H1 (cell line): ENCODE data around the gene INTS1.

ENCODE experiments used
- CHD2 ChIP-seq: IDR thresholded peaks from 2 replicates; pipeline ENCODE4 v1.6.1; 2012; ENCODE audit warnings: low read length, improper control_type of control experiment
- CHD7 ChIP-seq: fragments of 300-600 bp; sonication (generic); IDR thresholded peaks from 2 replicates; pipeline ENCODE4 v1.7.1; 2012; ENCODE audit warnings: low read length, moderate library complexity, mild to moderate bottlenecking, inconsistent platforms; ENCODE audit not compliant: insufficient replicate concordance
- CTCF ChIP-seq, 3 experiments: IDR thresholded peaks; 1 replicate in 2 of 3; 2 replicates in 1 of 3; pipeline versions ENCODE4 v1.5.1 to v1.6.1; 2011; ENCODE audit warnings: low read length in 3 of 3, mild to moderate bottlenecking in 3 of 3, inconsistent platforms in 2 of 3, low read depth in 1 of 3, moderate library complexity in 1 of 3; ENCODE audit not compliant: insufficient read depth in 1 of 3; ENCODE audit errors: control extremely low read depth in 1 of 3
- EZH2 ChIP-seq: fragments of 200-600 bp; sonication (generic); IDR thresholded peaks from 2 replicates; pipeline ENCODE4 v1.7.1; 2012; ENCODE audit warnings: low read depth, mild to moderate bottlenecking, moderate library complexity, low read length, inconsistent platforms; ENCODE audit not compliant: severe bottlenecking
- POU5F1 ChIP-seq: IDR thresholded peaks from 2 replicates; pipeline ENCODE4 v1.6.1; 2011; ENCODE audit warnings: low read depth, mild to moderate bottlenecking, low read length, moderate library complexity
- RXRA ChIP-seq: IDR thresholded peaks from 2 replicates; pipeline ENCODE4 v1.6.1; 2011; ENCODE audit warnings: low read depth, mild to moderate bottlenecking, low read length, moderate library complexity; ENCODE audit not compliant: insufficient read depth
- SRF ChIP-seq: IDR thresholded peaks from 2 replicates; pipeline ENCODE4 v1.6.1; 2011; ENCODE audit warnings: mild to moderate bottlenecking, low read depth, low read length, moderate library complexity
- TBP ChIP-seq: IDR thresholded peaks from 2 replicates; pipeline ENCODE4 v1.6.1; 2011; ENCODE audit warnings: low read depth, low read length, improper control_type of control experiment
- USF2 ChIP-seq: IDR thresholded peaks from 2 replicates; pipeline ENCODE4 v1.6.1; 2011; ENCODE audit warnings: low read length, improper control_type of control experiment

GRCh38 chr7:1514407-1514806 lies 10.2 kb upstream of the INTS1 start:
- TF ChIP-seq CHD2 (no peak), POU5F1 (no peak), CTCF (IDR thresholded peaks at IDR 0.05; ENCODE audit: control extremely low read depth in 1 of 3, insufficient read depth in 1 of 3, low read depth in 1 of 3, low read length in 3 of 3) (no peak), TBP (no peak), SRF (no peak), EZH2 (no peak), CHD7 (no peak), USF2 (no peak), RXRA (no peak)
